ENCODE measurements around the gene SOD3. TPM values are rescaled to one million over a fixed set of nuclear protein-coding genes. Genes with fewer than 3 reads are reported as not detected.
A peak's percentile ranks its signal among the peaks of the same experiment; 100 is the strongest.

SOD3 gene
- total and polyA plus RNA-seq, 4 donors: 2.6 to 8.1 (median 4.6) TPM

DNA sequence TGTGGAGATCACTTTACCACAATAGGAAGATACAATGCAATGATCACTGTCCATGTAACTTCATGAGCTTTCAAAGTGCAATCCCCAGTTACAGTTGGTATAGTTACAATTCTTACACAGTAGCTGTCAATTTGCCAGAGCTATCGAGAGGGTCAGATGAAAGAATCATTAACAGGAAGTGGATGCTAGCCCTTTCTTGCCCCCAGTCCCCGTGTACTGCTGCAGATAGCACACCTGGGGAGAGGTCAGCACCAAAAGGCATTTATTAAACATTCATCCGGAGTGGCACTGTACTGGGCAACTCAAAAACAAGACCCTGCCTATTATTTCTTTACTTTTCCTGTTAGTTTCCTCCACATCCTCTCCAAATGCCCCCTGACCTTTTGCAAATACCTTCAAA is 47.7 kb downstream of the SOD3 start:
- WGBS: 34% methylated on average over 3 of the region's 3 CpGs
- no peak overlapping the region for H3K9ac ChIP-seq (ENCODE audit: low read depth in 1 of 2, low read length in 2 of 2)

DNA sequence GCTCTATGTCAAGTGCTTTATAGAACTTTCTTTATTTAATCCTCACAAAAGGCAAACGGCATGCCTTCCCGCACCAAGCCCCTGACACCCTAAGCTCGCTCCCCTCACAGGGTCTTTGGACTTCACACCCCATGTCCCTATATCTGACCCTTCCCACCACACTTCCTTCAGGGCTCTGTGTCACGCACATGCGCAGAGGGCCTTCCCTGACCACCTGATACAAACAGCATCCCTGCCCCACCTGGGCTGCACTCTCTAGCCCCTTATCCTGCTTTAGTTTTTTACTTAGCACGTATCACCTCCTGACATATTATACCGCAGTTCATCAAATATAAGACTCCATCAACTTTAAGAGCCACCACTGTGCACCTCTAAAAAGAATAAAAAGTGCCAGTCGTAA is 49.8 kb downstream of the SOD3 start:
- Histone ChIP-seq H3K27ac (ENCODE audit: low read depth in 1 of 2, low read length in 2 of 2) (no peak overlapping the region), H3K27me3 (ENCODE audit: control insufficient read depth in 4 of 4, insufficient read depth in 4 of 4, low read length in 3 of 4) (no peaks in the 10 kb centered on the region), H3K9me3 (ENCODE audit: control insufficient read depth in 4 of 4, low read length in 3 of 4) (no peaks in the 10 kb centered on the region), H3K4me3 (ENCODE audit: low read depth in 1 of 3, low read length in 3 of 3) (no peak overlapping the region), H3K36me3 (ENCODE audit: control insufficient read depth in 4 of 4, insufficient read depth in 3 of 4, low read depth in 1 of 4, low read length in 3 of 4) (peaks cover 0 to 2% (median 0%) of the 10 kb centered on the region in 4 donors), H3K4me1 (ENCODE audit: control insufficient read depth in 4 of 4, insufficient read depth in 4 of 4, low read length in 3 of 4) (peaks cover 0 to 14% (median 6%) of the 10 kb centered on the region in 4 donors), H3K9ac (ENCODE audit: low read depth in 1 of 2, low read length in 2 of 2) (no peak overlapping the region)
- WGBS: 97% methylated on average over 8 of the region's 8 CpGs
- no peak for DNase-seq (ENCODE audit: low spot score)
- TF ChIP-seq GABPA (IDR thresholded peaks at IDR 0.05 in 1 of 2, conservative IDR thresholded peaks at IDR 0.05 in 1 of 2) (no peak), TAF1 (conservative IDR thresholded peaks at IDR 0.05) (no peak), EGR1 (IDR thresholded peaks at IDR 0.05; ENCODE audit: low read depth in 2 of 2) (no peak), SP1 (IDR thresholded peaks at IDR 0.05) (no peak)
- TF ChIP-seq, protein P1, sequence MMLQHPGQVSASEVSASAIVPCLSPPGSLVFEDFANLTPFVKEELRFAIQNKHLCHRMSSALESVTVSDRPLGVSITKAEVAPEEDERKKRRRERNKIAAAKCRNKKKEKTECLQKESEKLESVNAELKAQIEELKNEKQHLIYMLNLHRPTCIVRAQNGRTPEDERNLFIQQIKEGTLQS (IDR thresholded peaks at IDR 0.05): no peak
- TF ChIP-seq, protein P2, sequence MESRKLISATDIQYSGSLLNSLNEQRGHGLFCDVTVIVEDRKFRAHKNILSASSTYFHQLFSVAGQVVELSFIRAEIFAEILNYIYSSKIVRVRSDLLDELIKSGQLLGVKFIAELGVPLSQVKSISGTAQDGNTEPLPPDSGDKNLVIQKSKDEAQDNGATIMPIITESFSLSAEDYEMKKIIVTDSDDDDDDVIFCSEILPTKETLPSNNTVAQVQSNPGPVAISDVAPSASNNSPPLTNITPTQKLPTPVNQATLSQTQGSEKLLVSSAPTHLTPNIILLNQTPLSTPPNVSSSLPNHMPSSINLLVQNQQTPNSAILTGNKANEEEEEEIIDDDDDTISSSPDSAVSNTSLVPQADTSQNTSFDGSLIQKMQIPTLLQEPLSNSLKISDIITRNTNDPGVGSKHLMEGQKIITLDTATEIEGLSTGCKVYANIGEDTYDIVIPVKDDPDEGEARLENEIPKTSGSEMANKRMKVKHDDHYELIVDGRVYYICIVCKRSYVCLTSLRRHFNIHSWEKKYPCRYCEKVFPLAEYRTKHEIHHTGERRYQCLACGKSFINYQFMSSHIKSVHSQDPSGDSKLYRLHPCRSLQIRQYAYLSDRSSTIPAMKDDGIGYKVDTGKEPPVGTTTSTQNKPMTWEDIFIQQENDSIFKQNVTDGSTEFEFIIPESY (IDR thresholded peaks at IDR 0.05): no peak
- TF ChIP-seq, protein P3, sequence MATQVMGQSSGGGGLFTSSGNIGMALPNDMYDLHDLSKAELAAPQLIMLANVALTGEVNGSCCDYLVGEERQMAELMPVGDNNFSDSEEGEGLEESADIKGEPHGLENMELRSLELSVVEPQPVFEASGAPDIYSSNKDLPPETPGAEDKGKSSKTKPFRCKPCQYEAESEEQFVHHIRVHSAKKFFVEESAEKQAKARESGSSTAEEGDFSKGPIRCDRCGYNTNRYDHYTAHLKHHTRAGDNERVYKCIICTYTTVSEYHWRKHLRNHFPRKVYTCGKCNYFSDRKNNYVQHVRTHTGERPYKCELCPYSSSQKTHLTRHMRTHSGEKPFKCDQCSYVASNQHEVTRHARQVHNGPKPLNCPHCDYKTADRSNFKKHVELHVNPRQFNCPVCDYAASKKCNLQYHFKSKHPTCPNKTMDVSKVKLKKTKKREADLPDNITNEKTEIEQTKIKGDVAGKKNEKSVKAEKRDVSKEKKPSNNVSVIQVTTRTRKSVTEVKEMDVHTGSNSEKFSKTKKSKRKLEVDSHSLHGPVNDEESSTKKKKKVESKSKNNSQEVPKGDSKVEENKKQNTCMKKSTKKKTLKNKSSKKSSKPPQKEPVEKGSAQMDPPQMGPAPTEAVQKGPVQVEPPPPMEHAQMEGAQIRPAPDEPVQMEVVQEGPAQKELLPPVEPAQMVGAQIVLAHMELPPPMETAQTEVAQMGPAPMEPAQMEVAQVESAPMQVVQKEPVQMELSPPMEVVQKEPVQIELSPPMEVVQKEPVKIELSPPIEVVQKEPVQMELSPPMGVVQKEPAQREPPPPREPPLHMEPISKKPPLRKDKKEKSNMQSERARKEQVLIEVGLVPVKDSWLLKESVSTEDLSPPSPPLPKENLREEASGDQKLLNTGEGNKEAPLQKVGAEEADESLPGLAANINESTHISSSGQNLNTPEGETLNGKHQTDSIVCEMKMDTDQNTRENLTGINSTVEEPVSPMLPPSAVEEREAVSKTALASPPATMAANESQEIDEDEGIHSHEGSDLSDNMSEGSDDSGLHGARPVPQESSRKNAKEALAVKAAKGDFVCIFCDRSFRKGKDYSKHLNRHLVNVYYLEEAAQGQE (IDR thresholded peaks at IDR 0.05): no peak

More for the DNA sequence above, 47.7 kb downstream of the SOD3 start:
- Histone ChIP-seq H3K9me3 (ENCODE audit: control insufficient read depth in 4 of 4, low read length in 3 of 4) (no peaks in the 10 kb centered on the region), H3K4me1 (ENCODE audit: control insufficient read depth in 4 of 4, insufficient read depth in 4 of 4, low read length in 3 of 4) (peaks cover 0 to 15% (median 6%) of the 10 kb centered on the region in 4 donors), H3K4me3 (ENCODE audit: low read depth in 1 of 3, low read length in 3 of 3) (no peak overlapping the region), H3K36me3 (ENCODE audit: control insufficient read depth in 4 of 4, insufficient read depth in 3 of 4, low read depth in 1 of 4, low read length in 3 of 4) (no peaks in the 10 kb centered on the region), H3K27ac (ENCODE audit: low read depth in 1 of 2, low read length in 2 of 2) (no peak overlapping the region), H3K27me3 (ENCODE audit: control insufficient read depth in 4 of 4, insufficient read depth in 4 of 4, low read length in 3 of 4) (no peaks in the 10 kb centered on the region)
- DNase-seq (ENCODE audit: low spot score): no peak
- TF ChIP-seq NR2F2 (IDR thresholded peaks at IDR 0.05) (peak; percentile 87), SP1 (IDR thresholded peaks at IDR 0.05) (no peak)

DNA sequence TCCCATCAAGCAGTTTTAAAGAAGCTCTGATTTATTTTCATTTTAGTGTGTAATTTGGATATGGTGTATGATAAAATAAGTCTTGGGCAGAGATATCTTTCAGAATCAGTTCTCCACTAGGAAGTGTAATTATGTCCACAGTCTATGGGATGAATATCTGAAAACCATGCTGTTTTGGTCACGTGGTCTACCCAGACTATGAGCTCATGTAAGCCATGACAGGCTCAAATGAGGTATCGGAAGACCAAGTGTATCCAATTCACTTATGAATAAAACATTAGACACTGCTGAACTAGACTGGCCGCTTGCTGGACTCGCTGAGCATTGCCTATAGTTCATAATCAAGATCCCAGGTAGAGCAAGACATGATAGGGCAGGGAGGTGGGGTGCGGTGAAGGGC is 50.5 kb downstream of the SOD3 start:
- H3K9ac ChIP-seq (ENCODE audit: low read depth in 1 of 2, low read length in 2 of 2): no peak overlapping the region
- no peak overlapping the region for H3K4me3 ChIP-seq (ENCODE audit: low read depth in 1 of 3, low read length in 3 of 3)
- H3K9me3 ChIP-seq (ENCODE audit: control insufficient read depth in 4 of 4, low read length in 3 of 4): no peaks in the 10 kb centered on the region
- WGBS: 93% methylated on average over 5 of the region's 5 CpGs
- H3K27ac ChIP-seq (ENCODE audit: low read depth in 1 of 2, low read length in 2 of 2): no peak overlapping the region
- peaks cover 0 to 6% (median 1%) of the 10 kb centered on the region in 4 donors for H3K4me1 ChIP-seq (ENCODE audit: control insufficient read depth in 4 of 4, insufficient read depth in 4 of 4, low read length in 3 of 4)
- no peak for DNase-seq (ENCODE audit: low spot score)
- H3K36me3 ChIP-seq (ENCODE audit: control insufficient read depth in 4 of 4, insufficient read depth in 3 of 4, low read depth in 1 of 4, low read length in 3 of 4): peaks cover 0 to 2% (median 0%) of the 10 kb centered on the region in 4 donors
- H3K27me3 ChIP-seq (ENCODE audit: control insufficient read depth in 4 of 4, insufficient read depth in 4 of 4, low read length in 3 of 4): no peaks in the 10 kb centered on the region
- TF ChIP-seq RAD21 (IDR thresholded peaks at IDR 0.05): no peak
- TF ChIP-seq FOXA2 (IDR thresholded peaks at IDR 0.05): no peak
- TF ChIP-seq JUND (IDR thresholded peaks at IDR 0.05): no peak
- no peak for TF ChIP-seq FOXA1 (IDR thresholded peaks at IDR 0.05)
- no peak for TF ChIP-seq EGR1 (IDR thresholded peaks at IDR 0.05; ENCODE audit: low read depth in 2 of 2)
- no peak for TF ChIP-seq SP1 (IDR thresholded peaks at IDR 0.05)
- TF ChIP-seq NR2F2 (IDR thresholded peaks at IDR 0.05): no peak
- TF ChIP-seq HNF4G (IDR thresholded peaks at IDR 0.05): no peak
- no peak for TF ChIP-seq YY1 (IDR thresholded peaks at IDR 0.05)
- TF ChIP-seq, protein P2 (IDR thresholded peaks at IDR 0.05): no peak
- TF ChIP-seq, protein P3 (IDR thresholded peaks at IDR 0.05): no peak
- TF ChIP-seq RXRA (IDR thresholded peaks at IDR 0.05): no peak
- TF ChIP-seq, protein P1 (IDR thresholded peaks at IDR 0.05): no peak
- TF ChIP-seq TAF1 (conservative IDR thresholded peaks at IDR 0.05): no peak
